Measurements from ENCODE around the gene RXRA.

The RXRA gene

GRCh38 chr9:134298000-134298399, 28.3 kb upstream of the RXRA start:
- no peak for DNase-seq (ENCODE audit: low read depth)
- no peak overlapping the region for H3K4me3 ChIP-seq (ENCODE audit: control insufficient read depth, low read depth, low read length)
- no peak for TF ChIP-seq CTCF (conservative IDR thresholded peaks at IDR 0.05; ENCODE audit: control insufficient read depth, insufficient read depth, low read depth, low read length)

GRCh38 chr9:134299068-134299467, 27.2 kb upstream of the RXRA start:
- DNase-seq (ENCODE audit: low read depth): no peak
- H3K4me3 ChIP-seq (ENCODE audit: control insufficient read depth, low read depth, low read length): no peak overlapping the region
- no peak for TF ChIP-seq CTCF (conservative IDR thresholded peaks at IDR 0.05; ENCODE audit: control insufficient read depth, insufficient read depth, low read depth, low read length)

GRCh38 chr9:134299883-134300282, 26.4 kb upstream of the RXRA start:
- no peak for TF ChIP-seq CTCF (conservative IDR thresholded peaks at IDR 0.05; ENCODE audit: control insufficient read depth, insufficient read depth, low read depth, low read length)
- DNase-seq (ENCODE audit: low read depth): no peak

GRCh38 chr9:134301387-134302129, 24.7 kb upstream of the RXRA start:
- no peak overlapping the region for H3K4me3 ChIP-seq (ENCODE audit: control insufficient read depth, low read depth, low read length)
- no peak for TF ChIP-seq CTCF (conservative IDR thresholded peaks at IDR 0.05; ENCODE audit: control insufficient read depth, insufficient read depth, low read depth, low read length)
- DNase-seq (ENCODE audit: low read depth): no peak

More at GRCh38 chr9:134299883-134300282, 26.4 kb upstream of the RXRA start:
- no peak overlapping the region for H3K4me3 ChIP-seq (ENCODE audit: control insufficient read depth, low read depth, low read length)

GRCh38 chr9:134302130-134302817, 24.0 kb upstream of the RXRA start:
- no peak for DNase-seq (ENCODE audit: low read depth)
- no peak overlapping the region for H3K4me3 ChIP-seq (ENCODE audit: control insufficient read depth, low read depth, low read length)
- no peak for TF ChIP-seq CTCF (conservative IDR thresholded peaks at IDR 0.05; ENCODE audit: control insufficient read depth, insufficient read depth, low read depth, low read length)

GRCh38 chr9:134303601-134304000, 22.7 kb upstream of the RXRA start:
- no peak for DNase-seq (ENCODE audit: low read depth)
- no peak overlapping the region for H3K4me3 ChIP-seq (ENCODE audit: control insufficient read depth, low read depth, low read length)
- TF ChIP-seq CTCF (conservative IDR thresholded peaks at IDR 0.05; ENCODE audit: control insufficient read depth, insufficient read depth, low read depth, low read length): no peak
